ENCODE measurements around the gene GPR150.

The GPR150 gene

GRCh38 chr5:95583992-95584391 is 35.9 kb upstream of the GPR150 start:
- Histone ChIP-seq H3K4me2 (ENCODE audit: low read length) (no peak overlapping the region), H3K9ac (ENCODE audit: low read length) (no peak overlapping the region), H3K9me2 (ENCODE audit: low read depth, low read length) (no peaks in the 10 kb centered on the region), H3K27ac (ENCODE audit: low read depth, low read length, poor library complexity, severe bottlenecking) (no peak overlapping the region), H4K20me1 (ENCODE audit: insufficient read depth, low read length) (no peaks in the 10 kb centered on the region), H3K27me3 (ENCODE audit: insufficient read depth, low read length) (no peaks in the 10 kb centered on the region), H2AFZ (ENCODE audit: low read length) (no peak overlapping the region), H3F3A (ENCODE audit: insufficient read depth, low read length) (no peaks in the 10 kb centered on the region), H3K9me3 (ENCODE audit: low read length) (no peaks in the 10 kb centered on the region), H3K4me3 (ENCODE audit: low read depth, low read length, poor library complexity, severe bottlenecking) (no peak overlapping the region), H3K4me1 (ENCODE audit: insufficient read depth, low read length, severe bottlenecking) (no peaks in the 10 kb centered on the region), H3K79me2 (ENCODE audit: insufficient read depth, low read length) (no peaks in the 10 kb centered on the region), H3K36me3 (ENCODE audit: insufficient read depth, low read length) (peaks cover 2% of the 10 kb centered on the region; the same call in 1 of the 2 replicates)
- TF ChIP-seq EZH2 (IDR thresholded peaks at IDR 0.05; ENCODE audit: borderline replicate concordance, low read length) (no peak), CTCF (IDR thresholded peaks at IDR 0.05; ENCODE audit: low read length) (no peak)

- Histone ChIP-seq H2AFZ (ENCODE audit: low read length) (no peak overlapping the region), H3K4me1 (ENCODE audit: insufficient read depth, low read length, severe bottlenecking) (peaks cover 5% of the 10 kb centered on the region), H3K79me2 (ENCODE audit: insufficient read depth, low read length) (no peaks in the 10 kb centered on the region), H3K27me3 (ENCODE audit: insufficient read depth, low read length) (no peaks in the 10 kb centered on the region), H3K9ac (ENCODE audit: low read length) (no peak overlapping the region), H3K9me3 (ENCODE audit: low read length) (no peaks in the 10 kb centered on the region), H3K4me2 (ENCODE audit: low read length) (no peak overlapping the region), H3F3A (ENCODE audit: insufficient read depth, low read length) (no peaks in the 10 kb centered on the region), H3K36me3 (ENCODE audit: insufficient read depth, low read length) (no peaks in the 10 kb centered on the region), H4K20me1 (ENCODE audit: insufficient read depth, low read length) (no peaks in the 10 kb centered on the region), H3K9me2 (ENCODE audit: low read depth, low read length) (no peaks in the 10 kb centered on the region), H3K27ac (ENCODE audit: low read depth, low read length, poor library complexity, severe bottlenecking) (no peak overlapping the region), H3K4me3 (ENCODE audit: low read depth, low read length, poor library complexity, severe bottlenecking) (no peak overlapping the region)
- no peak for TF ChIP-seq EZH2 (IDR thresholded peaks at IDR 0.05; ENCODE audit: borderline replicate concordance, low read length)
- no peak for TF ChIP-seq CTCF (IDR thresholded peaks at IDR 0.05; ENCODE audit: low read length)
Measured at GRCh38 chr5:95590880-95591279, 29.0 kb upstream of the GPR150 start.

GRCh38 chr5:95591490-95591901 is 28.4 kb upstream of the GPR150 start:
- H3K4me2 ChIP-seq (ENCODE audit: low read length): no peak overlapping the region
- H3K27me3 ChIP-seq (ENCODE audit: insufficient read depth, low read length): no peaks in the 10 kb centered on the region
- H2AFZ ChIP-seq (ENCODE audit: low read length): no peak overlapping the region
- no peaks in the 10 kb centered on the region for H3K79me2 ChIP-seq (ENCODE audit: insufficient read depth, low read length)
- no peak overlapping the region for H3K4me3 ChIP-seq (ENCODE audit: low read depth, low read length, poor library complexity, severe bottlenecking)
- no peaks in the 10 kb centered on the region for H3F3A ChIP-seq (ENCODE audit: insufficient read depth, low read length)
- H3K36me3 ChIP-seq (ENCODE audit: insufficient read depth, low read length): no peaks in the 10 kb centered on the region
- TF ChIP-seq CTCF (IDR thresholded peaks at IDR 0.05; ENCODE audit: low read length) (no peak), EZH2 (IDR thresholded peaks at IDR 0.05; ENCODE audit: borderline replicate concordance, low read length) (no peak)
- H3K9me2 ChIP-seq (ENCODE audit: low read depth, low read length): no peaks in the 10 kb centered on the region
- no peaks in the 10 kb centered on the region for H3K9me3 ChIP-seq (ENCODE audit: low read length)
- H3K9ac ChIP-seq (ENCODE audit: low read length): no peak overlapping the region
- H4K20me1 ChIP-seq (ENCODE audit: insufficient read depth, low read length): no peaks in the 10 kb centered on the region
- no peak overlapping the region for H3K27ac ChIP-seq (ENCODE audit: low read depth, low read length, poor library complexity, severe bottlenecking)
- peaks cover 5% of the 10 kb centered on the region for H3K4me1 ChIP-seq (ENCODE audit: insufficient read depth, low read length, severe bottlenecking)

All from OCI-LY1 (cell line).